ENCODE measurements around the gene OARD1.

The OARD1 gene

DNA sequence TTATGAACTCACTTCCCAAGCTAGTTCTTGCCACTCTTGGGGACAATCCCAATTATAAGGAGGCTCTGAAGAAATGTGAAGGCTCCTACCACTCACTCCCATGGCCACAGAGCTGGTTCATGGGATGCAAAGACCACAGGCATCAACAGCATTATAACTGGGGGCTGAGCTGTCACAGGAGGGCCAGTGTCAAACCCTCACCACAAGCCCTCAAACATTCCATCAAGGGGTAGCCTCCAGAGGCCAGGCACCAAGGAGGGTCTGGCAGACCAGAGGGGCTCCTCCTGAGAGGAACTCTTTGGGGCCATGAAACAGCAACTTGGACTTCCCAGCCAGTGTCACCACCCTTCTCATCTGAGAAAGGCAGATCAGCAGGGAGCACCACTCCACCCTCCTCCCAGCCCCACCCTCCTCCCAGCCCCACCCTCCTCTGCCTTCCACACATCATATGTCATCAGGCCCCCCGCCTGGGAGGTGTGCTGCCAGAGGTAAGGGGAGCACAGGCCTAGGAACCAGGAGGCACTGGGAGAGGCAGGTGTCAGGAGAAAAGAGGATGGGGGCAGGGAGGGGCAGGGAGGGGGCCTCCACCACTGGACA lies 31.1 kb downstream of the OARD1 start:
- H3K27me3 ChIP-seq (ENCODE audit: low read length): no peaks in the 10 kb centered on the region

GRCh38 chr6:41040101-41040939 lies 31.8 kb downstream of the OARD1 start:
- H3K36me3 ChIP-seq (ENCODE audit: low read length): no peaks in the 10 kb centered on the region
- H3K27ac ChIP-seq (ENCODE audit: low read depth, low read length): no peak overlapping the region
- no peak overlapping the region for H3K4me2 ChIP-seq (ENCODE audit: low read depth, low read length, poor library complexity, severe bottlenecking)

More for the DNA sequence above, 31.1 kb downstream of the OARD1 start:
- Histone ChIP-seq H2AFZ (ENCODE audit: low read depth, low read length, severe bottlenecking) (no peak overlapping the region), H3K27ac (ENCODE audit: low read depth, low read length) (no peak overlapping the region), H3F3A (ENCODE audit: insufficient read depth) (no peaks in the 10 kb centered on the region), H4K20me1 (ENCODE audit: low read depth, low read length) (no peaks in the 10 kb centered on the region), H3K9ac (ENCODE audit: low read length) (no peak overlapping the region), H3K79me2 (ENCODE audit: insufficient read depth, low read length) (no peaks in the 10 kb centered on the region), H3K4me3 (ENCODE audit: insufficient read depth, low read length, poor library complexity, severe bottlenecking) (no peak overlapping the region), H3K4me2 (ENCODE audit: low read depth, low read length, poor library complexity, severe bottlenecking) (no peak overlapping the region), H3K36me3 (ENCODE audit: low read length) (no peaks in the 10 kb centered on the region), H3K9me3 (ENCODE audit: insufficient read depth, low read length) (no peaks in the 10 kb centered on the region), H3K9me2 (replicated peaks; ENCODE audit: insufficient read depth, low read length) (no peaks in the 10 kb centered on the region)
- TF ChIP-seq EZH2phosphoT487 (conservative IDR thresholded peaks at IDR 0.05; ENCODE audit: low read length): no peak
- TF ChIP-seq, protein P1, sequence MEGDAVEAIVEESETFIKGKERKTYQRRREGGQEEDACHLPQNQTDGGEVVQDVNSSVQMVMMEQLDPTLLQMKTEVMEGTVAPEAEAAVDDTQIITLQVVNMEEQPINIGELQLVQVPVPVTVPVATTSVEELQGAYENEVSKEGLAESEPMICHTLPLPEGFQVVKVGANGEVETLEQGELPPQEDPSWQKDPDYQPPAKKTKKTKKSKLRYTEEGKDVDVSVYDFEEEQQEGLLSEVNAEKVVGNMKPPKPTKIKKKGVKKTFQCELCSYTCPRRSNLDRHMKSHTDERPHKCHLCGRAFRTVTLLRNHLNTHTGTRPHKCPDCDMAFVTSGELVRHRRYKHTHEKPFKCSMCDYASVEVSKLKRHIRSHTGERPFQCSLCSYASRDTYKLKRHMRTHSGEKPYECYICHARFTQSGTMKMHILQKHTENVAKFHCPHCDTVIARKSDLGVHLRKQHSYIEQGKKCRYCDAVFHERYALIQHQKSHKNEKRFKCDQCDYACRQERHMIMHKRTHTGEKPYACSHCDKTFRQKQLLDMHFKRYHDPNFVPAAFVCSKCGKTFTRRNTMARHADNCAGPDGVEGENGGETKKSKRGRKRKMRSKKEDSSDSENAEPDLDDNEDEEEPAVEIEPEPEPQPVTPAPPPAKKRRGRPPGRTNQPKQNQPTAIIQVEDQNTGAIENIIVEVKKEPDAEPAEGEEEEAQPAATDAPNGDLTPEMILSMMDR (IDR thresholded peaks at IDR 0.05; ENCODE audit: insufficient read depth, low read length, poor library complexity, severe bottlenecking): no peak

DNA sequence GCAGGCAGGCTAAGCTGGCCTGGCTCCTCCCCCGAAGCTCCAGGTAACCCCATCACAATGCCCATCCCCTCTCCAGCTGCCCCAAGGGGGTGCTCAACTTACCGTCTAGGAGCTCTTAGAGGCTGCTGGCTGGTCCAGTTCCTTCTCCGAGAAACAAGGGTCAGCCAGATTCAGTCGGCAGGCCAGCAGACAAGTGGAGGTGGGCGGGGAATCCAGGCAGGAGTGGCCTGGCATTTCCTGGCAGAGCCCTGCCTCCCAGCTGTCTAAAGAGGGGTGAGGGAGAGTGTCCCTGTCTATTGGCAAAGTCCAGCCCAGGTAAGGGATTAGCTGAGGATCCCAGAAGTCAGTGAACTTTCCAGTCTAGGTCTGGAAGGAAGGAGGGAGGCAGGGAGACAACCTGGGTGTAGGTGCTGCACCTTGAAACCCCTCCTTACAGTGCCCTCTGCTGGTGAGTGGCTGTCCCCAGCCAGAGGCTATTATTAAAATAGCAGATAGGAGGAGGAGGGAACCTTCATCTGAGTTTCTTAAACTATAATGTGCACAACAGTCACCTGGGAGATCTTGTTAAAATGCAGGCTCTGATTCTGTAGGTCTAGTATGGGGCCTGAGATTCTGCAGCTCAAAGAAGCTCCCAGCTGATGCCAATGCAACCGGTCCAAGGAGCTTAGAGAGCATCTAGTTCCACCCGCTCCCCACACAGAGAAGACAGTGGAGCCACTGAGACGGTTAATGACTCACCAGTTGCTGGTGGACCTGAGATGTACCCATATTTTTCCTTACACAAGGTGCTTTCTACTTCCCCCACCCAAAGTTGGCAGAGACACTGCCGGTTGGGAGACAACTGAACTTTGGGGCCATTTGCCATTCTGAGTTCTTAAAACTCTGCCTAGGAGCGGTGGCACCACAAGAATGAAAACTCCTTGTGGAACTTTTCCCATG lies 32.8 kb downstream of the OARD1 start, which contains the start of gene UNC5CL:
Gene UNC5CL (minus strand): TSS at position 162 of the 939 bp plus-strand sequence. CDS start 4,147 bp downstream, outside the sequence.
- Histone ChIP-seq H4K20me1 (ENCODE audit: low read depth, low read length) (no peaks in the 10 kb centered on the region), H2AFZ (ENCODE audit: low read depth, low read length, severe bottlenecking) (no peak within 1 kb of the TSS), H3K27me3 (ENCODE audit: low read length) (no peaks in the 10 kb centered on the region), H3K27ac (ENCODE audit: low read depth, low read length) (no peak within 1 kb of the TSS), H3F3A (ENCODE audit: insufficient read depth) (no peaks in the 10 kb centered on the region), H3K9me2 (replicated peaks; ENCODE audit: insufficient read depth, low read length) (no peaks in the 10 kb centered on the region), H3K4me2 (ENCODE audit: low read depth, low read length, poor library complexity, severe bottlenecking) (no peak within 1 kb of the TSS), H3K79me2 (ENCODE audit: insufficient read depth, low read length) (no peaks in the 10 kb centered on the region), H3K9me3 (ENCODE audit: insufficient read depth, low read length) (no peaks in the 10 kb centered on the region), H3K9ac (ENCODE audit: low read length) (no peak within 1 kb of the TSS), H3K36me3 (ENCODE audit: low read length) (no peaks in the 10 kb centered on the region), H3K4me3 (ENCODE audit: insufficient read depth, low read length, poor library complexity, severe bottlenecking) (no peak within 1 kb of the TSS)
- TF ChIP-seq EZH2phosphoT487 (conservative IDR thresholded peaks at IDR 0.05; ENCODE audit: low read length): no peak
- TF ChIP-seq, protein P1 (IDR thresholded peaks at IDR 0.05; ENCODE audit: insufficient read depth, low read length, poor library complexity, severe bottlenecking): peak; percentile 99

More at GRCh38 chr6:41040101-41040939, 31.8 kb downstream of the OARD1 start:
- no peak for TF ChIP-seq EZH2phosphoT487 (conservative IDR thresholded peaks at IDR 0.05; ENCODE audit: low read length)
- TF ChIP-seq, protein P1 (IDR thresholded peaks at IDR 0.05; ENCODE audit: insufficient read depth, low read length, poor library complexity, severe bottlenecking): no peak
- H3K9me3 ChIP-seq (ENCODE audit: insufficient read depth, low read length): no peaks in the 10 kb centered on the region
- no peaks in the 10 kb centered on the region for H3K9me2 ChIP-seq (replicated peaks; ENCODE audit: insufficient read depth, low read length)
- H3K79me2 ChIP-seq (ENCODE audit: insufficient read depth, low read length): no peaks in the 10 kb centered on the region
- no peaks in the 10 kb centered on the region for H3K27me3 ChIP-seq (ENCODE audit: low read length)
- no peak overlapping the region for H2AFZ ChIP-seq (ENCODE audit: low read depth, low read length, severe bottlenecking)
- no peaks in the 10 kb centered on the region for H4K20me1 ChIP-seq (ENCODE audit: low read depth, low read length)
- no peak overlapping the region for H3K9ac ChIP-seq (ENCODE audit: low read length)
- no peaks in the 10 kb centered on the region for H3F3A ChIP-seq (ENCODE audit: insufficient read depth)
- H3K4me3 ChIP-seq (ENCODE audit: insufficient read depth, low read length, poor library complexity, severe bottlenecking): no peak overlapping the region

Measured in SU-DHL-6 (cell line).